ENCODE data around the gene SYPL1.

SYPL1 gene

DNA sequence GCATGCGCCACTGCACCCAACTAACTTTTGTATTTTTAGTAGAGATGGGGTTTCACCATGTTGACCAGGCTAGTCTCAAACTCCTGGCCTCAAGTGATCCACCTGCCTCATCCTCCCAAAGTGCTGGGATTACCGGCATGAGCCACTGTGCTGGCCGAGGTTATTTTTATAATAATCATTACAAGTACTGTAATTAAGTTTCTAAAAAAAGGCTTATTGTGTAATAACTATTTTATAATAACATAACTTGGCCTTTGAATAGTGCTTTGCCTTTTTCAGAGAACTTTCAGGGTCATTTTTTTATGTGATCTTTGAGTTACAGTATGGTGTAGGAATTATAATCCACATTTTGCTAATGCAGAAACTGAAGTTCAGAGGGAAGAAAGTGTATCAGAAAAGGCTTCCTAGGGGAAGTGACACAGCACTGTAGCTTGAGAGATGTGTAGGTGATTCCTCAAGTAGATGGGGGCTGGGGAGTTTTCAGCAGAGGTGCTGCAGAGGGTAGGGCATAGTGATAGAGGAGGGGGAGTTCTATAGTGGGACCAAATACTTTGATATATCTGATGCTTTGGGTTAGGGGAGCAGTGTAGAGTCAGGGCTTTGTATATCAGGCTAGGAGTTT is 9.2 kb upstream of the SYPL1 start:
- DNase-seq (ENCODE audit: low spot score) = no peak

- DNase-seq (ENCODE audit: low spot score) = no peak
Observed at GRCh38 chr7:106120500-106120899, 8.4 kb upstream of the SYPL1 start.

DNA sequence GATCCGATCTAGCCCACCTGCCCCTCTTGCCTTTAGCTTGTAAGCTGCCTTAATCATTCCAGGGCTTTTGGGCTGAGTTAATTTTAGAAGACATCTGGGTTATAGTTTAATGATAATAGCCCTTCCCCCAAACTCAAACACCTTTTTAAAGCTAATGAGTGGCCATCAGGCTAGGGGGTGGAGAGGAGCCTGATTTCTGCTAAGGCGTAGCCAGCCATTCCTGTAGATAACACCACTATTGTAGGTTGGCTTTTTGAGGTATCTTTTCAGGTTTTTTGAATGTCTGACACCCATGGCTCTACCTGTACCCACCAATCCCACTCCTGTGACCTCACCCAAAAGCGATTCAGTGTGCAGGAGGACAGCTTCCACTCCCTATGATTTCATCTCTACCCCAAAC is 7.6 kb upstream of the SYPL1 start:
- DNase-seq (ENCODE audit: low spot score) = no peak

DNA sequence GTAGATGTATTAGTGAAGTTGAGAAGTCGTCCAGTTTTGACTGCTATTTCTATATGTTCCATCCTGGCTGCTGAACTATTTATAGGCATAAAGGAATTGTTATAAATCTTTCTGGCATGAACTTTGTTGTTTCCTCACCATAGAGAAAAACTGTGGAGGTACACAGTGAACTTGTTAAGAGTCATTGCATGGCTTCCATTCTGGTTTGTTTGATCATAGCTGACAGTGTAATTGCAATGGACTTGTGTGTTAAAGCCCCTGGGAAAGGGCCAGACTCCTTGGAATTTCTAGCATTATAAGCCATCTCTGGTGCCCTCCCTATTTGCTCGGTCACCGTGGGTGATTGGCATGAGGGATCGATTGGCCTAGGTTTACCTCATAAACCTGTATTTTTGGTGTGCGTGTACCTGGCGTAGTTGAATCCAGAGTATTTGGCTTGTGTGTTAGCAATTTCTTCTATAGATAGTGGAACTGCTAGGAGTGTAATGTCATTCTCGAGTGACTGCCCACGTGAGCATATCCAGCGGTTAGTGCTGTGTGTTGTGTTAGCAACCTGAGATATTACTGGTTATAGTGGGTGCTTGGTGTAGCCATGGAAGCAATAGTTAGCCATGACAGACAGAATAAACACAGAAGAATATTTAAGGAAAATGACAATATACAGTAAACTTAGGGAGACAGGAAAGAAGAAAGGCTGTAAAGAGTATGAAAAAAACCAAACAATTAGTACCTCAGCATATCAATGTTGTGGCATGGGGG is 5.9 kb upstream of the SYPL1 start:
- no peak for DNase-seq (ENCODE audit: low spot score)

DNA sequence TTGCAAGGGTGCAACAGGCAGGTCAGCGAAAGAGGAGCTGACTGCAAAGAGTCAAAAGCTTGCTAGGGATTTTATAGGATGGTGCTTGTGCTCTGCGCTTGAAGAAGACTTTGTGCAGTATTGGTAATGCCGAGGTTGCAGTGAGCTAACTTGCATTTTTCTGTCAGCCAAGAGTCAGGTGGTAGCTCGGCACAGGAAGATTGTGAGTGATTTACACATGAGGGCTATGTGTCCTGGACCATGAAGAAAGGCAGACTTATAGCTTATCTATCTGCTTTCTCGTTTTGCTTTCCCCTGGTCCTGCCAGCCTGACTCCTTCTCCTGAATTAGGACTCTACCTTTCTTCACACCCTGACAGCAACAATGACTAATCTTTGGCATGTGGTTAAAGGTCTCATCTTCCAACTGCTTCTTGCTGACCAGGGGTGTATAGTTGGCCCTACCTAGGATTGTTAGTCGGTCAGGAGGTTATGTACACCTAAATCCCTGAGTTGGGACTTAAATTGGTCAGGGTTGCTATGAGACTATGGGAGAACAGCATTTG is 4.1 kb upstream of the SYPL1 start:
- DNase-seq (ENCODE audit: low spot score) = no peak

- DNase-seq (ENCODE audit: low spot score) = peak; percentile 37
Observed at GRCh38 chr7:106114716-106115383, 2.7 kb upstream of the SYPL1 start.

GRCh38 chr7:106112972-106113421 is 885 bp upstream of the SYPL1 start:
- no peak for DNase-seq (ENCODE audit: low spot score)

GRCh38 chr7:106111655-106112117 is 426 bp downstream of the SYPL1 start:
- peak; percentile 27 for DNase-seq (ENCODE audit: low spot score)

DNA sequence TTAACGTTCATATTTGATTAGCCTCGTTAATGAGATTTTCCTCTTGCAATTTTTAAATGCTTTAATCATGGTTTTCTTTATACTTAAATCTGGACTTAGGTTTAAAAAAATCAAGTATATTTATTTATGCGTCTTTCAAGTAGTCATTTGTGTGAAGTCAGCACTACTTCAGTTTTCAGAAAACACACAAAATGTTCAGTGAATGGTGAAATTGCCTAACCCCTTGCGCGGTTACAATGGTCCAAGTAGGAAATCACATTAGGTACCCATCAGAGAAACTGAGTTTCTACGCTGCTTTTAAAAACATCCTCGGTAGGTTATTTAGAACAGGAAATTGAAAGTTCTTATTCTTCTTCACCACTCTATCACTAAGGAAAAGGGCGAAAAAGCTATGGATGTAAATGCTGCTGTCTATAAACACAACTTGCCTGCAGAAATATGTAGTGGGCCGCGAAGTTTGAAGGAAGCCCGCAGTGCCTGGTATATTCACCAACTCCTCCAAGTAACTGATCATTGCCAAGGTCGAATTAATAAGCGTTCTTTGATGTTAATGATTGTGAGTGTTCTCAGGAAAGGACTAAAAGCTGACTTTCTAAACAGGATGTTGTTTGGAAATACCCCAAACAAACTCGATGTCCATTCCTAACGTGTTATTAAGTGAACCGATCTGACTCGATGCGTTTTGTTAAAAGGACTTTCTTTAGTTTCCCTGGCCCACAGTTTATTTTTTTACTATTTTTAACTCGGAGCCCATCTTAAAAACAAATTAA is 1.0 kb downstream of the SYPL1 start:
- no peak for DNase-seq (ENCODE audit: low spot score)

- no peak for DNase-seq (ENCODE audit: low spot score)
Observed at GRCh38 chr7:106110238-106110560, 1.9 kb downstream of the SYPL1 start.

DNA sequence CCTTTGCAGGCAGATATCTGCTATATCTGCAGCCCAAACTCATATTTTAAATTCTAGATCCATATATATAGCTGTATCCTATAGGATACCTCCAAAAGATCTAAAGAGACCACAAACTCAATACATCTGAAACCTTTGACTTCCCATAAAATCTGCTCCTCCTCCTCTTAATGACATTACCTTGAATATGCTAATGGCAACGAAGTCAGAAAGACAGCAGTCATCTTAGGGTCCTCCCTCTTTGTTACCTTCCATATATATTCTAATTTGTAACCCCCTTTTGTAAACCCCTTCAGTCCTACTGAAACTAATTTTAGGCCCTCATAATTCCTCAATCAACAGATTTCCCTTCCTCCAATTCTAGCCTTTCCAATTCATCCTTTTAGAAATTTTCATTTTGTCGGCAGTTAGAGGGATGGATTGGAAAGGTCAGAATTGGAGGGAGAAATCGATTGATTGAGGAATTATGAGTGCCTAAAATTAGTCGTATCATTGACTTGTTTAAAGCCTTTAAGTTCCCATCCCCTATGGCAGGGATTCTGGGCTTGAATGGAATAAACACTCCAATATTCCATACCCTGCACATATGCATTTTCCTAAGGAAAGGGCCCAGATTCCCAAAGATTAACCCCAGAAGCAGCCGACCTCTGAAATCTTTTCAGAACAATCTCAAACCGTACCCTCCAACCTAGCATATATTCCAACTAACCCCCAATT is 2.4 kb downstream of the SYPL1 start:
- DNase-seq (ENCODE audit: low spot score) = no peak

DNA sequence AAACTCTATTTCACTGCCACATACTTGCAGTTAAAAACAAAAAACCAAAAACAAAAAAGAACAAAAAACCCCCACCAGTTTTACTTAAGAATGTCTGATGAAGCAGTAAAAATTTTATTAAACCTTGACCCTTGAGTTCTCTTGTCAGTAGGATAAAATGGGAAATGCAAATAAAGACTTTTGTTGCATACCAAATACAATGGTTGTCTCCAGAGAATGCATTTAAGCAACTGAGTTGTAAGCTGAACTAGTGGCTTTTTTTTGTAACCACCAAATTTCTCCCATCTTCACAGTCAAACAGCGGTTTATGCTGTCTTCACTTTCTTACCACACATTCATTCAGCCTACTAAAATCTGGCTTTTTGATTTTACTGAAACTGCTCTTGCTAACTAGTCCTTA is 3.1 kb downstream of the SYPL1 start:
- no peak for DNase-seq (ENCODE audit: low spot score)

DNA sequence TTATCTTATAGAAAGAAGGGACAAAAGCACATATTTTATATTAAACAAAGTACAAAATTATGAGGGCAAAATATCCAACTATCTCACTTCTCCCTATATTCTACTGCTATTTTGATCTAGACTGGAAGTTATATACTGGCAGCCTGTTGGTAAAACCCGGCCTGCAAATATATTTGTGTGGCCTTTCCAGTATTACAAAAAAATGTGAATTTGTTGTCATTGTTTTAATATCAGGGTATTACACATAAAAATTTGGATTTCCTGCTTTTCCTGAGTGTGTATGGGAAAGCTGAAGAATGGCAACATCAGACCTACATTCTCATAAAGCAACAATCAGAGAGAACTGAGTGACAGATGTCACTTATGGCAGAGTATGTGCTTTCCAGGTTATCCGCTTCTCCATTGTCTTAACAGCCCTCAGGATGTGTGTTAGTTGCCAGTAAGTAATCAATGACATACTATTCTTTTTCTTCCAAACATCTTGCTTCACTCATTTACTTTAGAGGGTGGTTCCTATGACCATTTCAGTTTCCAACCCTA is 7.3 kb downstream of the SYPL1 start:
- DNase-seq (ENCODE audit: low spot score) = no peak

DNA sequence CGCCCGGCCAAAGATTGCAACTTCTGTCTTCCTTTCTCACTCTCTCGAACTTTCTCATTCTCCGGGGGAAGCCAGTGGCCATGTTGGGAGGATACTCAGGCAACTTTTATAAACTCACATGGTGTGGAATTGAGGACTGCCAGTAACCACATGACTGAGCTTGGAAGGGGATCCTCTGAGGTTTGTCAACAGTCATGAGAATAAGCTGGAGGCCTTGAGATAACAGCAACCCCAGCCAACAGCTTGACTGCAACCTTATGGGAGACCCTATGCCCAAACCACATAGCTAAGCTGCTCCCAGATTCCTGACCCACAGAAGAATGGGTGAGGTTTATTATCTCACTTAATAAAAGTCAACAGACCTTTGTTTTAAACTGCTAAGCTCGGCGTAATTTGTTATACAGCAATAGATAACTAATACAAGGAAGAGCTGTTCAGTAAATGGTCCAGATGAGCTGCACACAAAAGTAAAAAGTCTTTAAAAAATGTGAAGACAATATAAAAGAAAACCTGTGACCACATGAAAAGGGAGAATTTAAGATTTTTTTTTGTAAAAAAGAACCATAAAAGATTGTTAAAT is 9.6 kb downstream of the SYPL1 start:
- DNase-seq (ENCODE audit: low spot score) = no peak

GRCh38 chr7:106101726-106102125 is 10.4 kb downstream of the SYPL1 start:
- no peak for DNase-seq (ENCODE audit: low spot score)

GRCh38 chr7:106100863-106101629 is 11.1 kb downstream of the SYPL1 start:
- DNase-seq (ENCODE audit: low spot score) = no peak

DNA sequence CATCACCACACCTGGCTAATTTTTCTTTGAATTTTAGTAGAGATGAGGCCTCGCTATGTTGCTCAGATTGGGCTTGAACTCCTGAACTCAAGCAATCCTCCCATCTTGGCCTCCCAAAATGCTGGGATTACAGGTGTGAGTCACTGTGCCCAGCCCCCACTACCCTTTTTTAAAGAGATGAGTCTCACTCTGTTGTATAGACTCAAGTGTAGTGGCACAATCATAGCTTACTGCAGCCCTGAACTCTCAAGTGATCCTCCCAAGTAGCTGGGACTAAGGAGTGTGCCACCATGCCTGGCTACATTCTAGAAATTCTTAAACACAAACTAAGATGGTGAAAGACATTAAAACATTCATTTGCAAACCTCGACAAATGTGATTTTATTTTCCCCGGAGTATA is 12.6 kb downstream of the SYPL1 start:
- no peak for DNase-seq (ENCODE audit: low spot score)

- no peak for DNase-seq (ENCODE audit: low spot score)
Observed at GRCh38 chr7:106098889-106099288, 13.2 kb downstream of the SYPL1 start.

DNA sequence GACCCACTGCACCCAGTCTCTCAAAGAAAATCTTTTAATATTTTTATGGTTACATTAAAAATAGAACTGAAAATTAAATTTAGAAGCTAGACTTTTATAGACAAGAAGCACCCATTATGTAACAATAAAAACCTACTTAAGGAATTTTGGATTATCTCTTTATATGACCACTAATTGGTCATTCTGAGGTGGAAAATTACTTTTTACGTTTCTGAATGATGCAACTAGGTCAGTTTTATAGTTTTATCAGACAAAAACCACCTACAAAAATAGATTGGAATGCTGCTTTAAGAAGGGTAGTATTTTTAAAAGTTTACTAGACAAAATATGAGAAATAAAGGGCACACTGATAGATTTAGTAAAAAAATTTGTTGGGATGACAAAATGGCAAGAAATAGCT is 16.5 kb downstream of the SYPL1 start:
- no peak for DNase-seq (ENCODE audit: low spot score)

DNA sequence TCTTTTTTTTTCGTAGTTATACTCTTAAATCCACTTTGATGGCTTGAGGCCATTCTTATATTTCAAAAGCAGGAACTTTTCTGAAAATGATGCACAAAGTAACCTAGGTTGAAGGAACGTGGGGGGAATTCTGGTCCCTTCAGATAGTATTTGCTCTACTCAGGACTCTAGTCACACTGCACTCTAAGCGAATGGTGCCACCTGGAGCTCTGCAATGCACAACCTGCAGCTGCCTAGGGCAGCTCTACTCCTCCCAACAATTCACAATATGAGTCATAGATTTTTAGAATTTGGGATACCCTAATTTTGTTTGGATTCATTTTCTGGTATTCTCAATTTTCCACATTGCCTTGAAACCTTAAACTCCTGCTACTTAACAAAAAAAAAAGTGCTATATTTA is 17.3 kb downstream of the SYPL1 start:
- no peak for DNase-seq (ENCODE audit: low spot score)

Data from CD4-positive, alpha-beta T cell treated with Interleukin-6 at 100 ng/mL for 8 hours (primary cell).